K562 (cell line): ENCODE measurements around the gene SLC10A4. TPM values are rescaled to one million over a fixed set of nuclear protein-coding genes. Genes with fewer than 3 reads are reported as not detected.

Source experiments
- ATAC-seq: fragments of 200-7000 bp; cut with Tn5 transposase; 3 replicates; pipeline ENCODE4 v1.9.1; 2020; ENCODE audit warnings: moderate library complexity
- BruUV-seq: library from RNA; stranded (reverse); fragments of 400-500 nt; replicated peaks from 2 replicates; lab custom pipeline; 2021; lab: Mats Ljungman, UMichigan
- CTCF ChIA-PET: fragments of 300-600 bp; formaldehyde crosslinking; extraction: SDS; loops from one replicate; lab custom pipeline; 2021; ENCODE audit warnings: low intra/inter-chr PET ratio; lab: Yijun Ruan, JAX
- POLR2A ChIA-PET: fragments of 300-600, 350-650 bp; sonication (Branson Sonifier 250); formaldehyde crosslinking; extraction: SDS; loops from one replicate; lab custom pipeline; 2021; ENCODE audit warnings: antibody characterized with exemption, inconsistent platforms; lab: Yijun Ruan, JAX
- DNase-seq, 4 experiments: peaks; one replicate each; pipeline versions ENCODE4 v3.0.0 to v3.0.0-alpha.2; 2011 to 2018; ENCODE audit warnings: low spot score in 3 of 4, mixed read lengths in 3 of 4; ENCODE audit errors: extremely low read depth in 1 of 4
- FAIRE-seq: peaks from 2 replicates; lab custom pipeline; 2011; peaks lifted over from hg19 to GRCh38; lab: Jason Lieb, UNC
- H2AFZ ChIP-seq: 2 replicates; pipeline ENCODE4 v1.6.0; 2011; ENCODE audit warnings: low read depth, low read length, control low read depth, inconsistent platforms
- H3K27ac ChIP-seq: fragments of 200-600 bp; 3 replicates; pipeline ENCODE4 v1.8.0; 2011; ENCODE audit warnings: low read depth, mild to moderate bottlenecking, control low read depth, inconsistent platforms, low read length, moderate library complexity, mixed read lengths; ENCODE audit errors: extremely low read depth
- H3K27me3 ChIP-seq, 2 experiments: fragments of 300-600 bp in 1 of 2; 2 replicates in 1 of 2; 3 replicates in 1 of 2; pipeline versions ENCODE4 v1.6.0 to v1.8.0; 2011; ENCODE audit warnings: inconsistent platforms in 2 of 2, low read length in 2 of 2, mild to moderate bottlenecking in 1 of 2, mixed read lengths in 1 of 2, moderate library complexity in 1 of 2; ENCODE audit not compliant: control insufficient read depth in 2 of 2, insufficient read depth in 2 of 2
- H3K36me3 ChIP-seq: fragments of 300-600 bp; 3 replicates; pipeline ENCODE4 v1.8.0; 2011; ENCODE audit warnings: mild to moderate bottlenecking, low read length, inconsistent platforms; ENCODE audit not compliant: control insufficient read depth, insufficient read depth
- H3K4me1 ChIP-seq, 2 experiments: fragments of 200-600 bp in 1 of 2; replicated peaks in 1 of 2; 2 replicates in 1 of 2; 3 replicates in 1 of 2; pipeline versions ENCODE4 v1.5.1 to v1.8.0; 2011; ENCODE audit warnings: inconsistent platforms in 2 of 2, low read length in 2 of 2, mild to moderate bottlenecking in 1 of 2, mixed read lengths in 1 of 2, moderate library complexity in 1 of 2; ENCODE audit not compliant: control insufficient read depth in 2 of 2, insufficient read depth in 2 of 2
- H3K4me2 ChIP-seq: 2 replicates; pipeline ENCODE4 v1.6.1; 2011; ENCODE audit warnings: low read length, control low read depth, inconsistent platforms, mixed read lengths; ENCODE audit not compliant: insufficient read depth
- H3K4me3 ChIP-seq: fragments of 200-600 bp; sonication (generic), shearing (Covaris generic); 2 replicates; pipeline ENCODE4 v1.5.1; 2016; ENCODE audit warnings: control low read depth, inconsistent platforms
- H3K79me2 ChIP-seq: fragments of 200-600 bp; 3 replicates; pipeline ENCODE4 v1.8.0; 2011; ENCODE audit warnings: low read length, inconsistent platforms; ENCODE audit not compliant: control insufficient read depth, insufficient read depth
- H3K9ac ChIP-seq, 2 experiments: 2 replicates each; pipeline versions ENCODE4 v1.6.0 to v1.6.1; 2011; ENCODE audit warnings: low read depth in 2 of 2, low read length in 2 of 2, control low read depth in 1 of 2, inconsistent platforms in 1 of 2, mild to moderate bottlenecking in 1 of 2, mixed read lengths in 1 of 2; ENCODE audit not compliant: insufficient read depth in 1 of 2
- H3K9me1 ChIP-seq: one replicate; pipeline ENCODE4 v1.6.0; 2011; ENCODE audit warnings: inconsistent platforms, mild to moderate bottlenecking, low read length, moderate library complexity; ENCODE audit not compliant: control insufficient read depth, insufficient read depth
- H3K9me3 ChIP-seq: replicated peaks from 2 replicates; pipeline ENCODE4 v1.5.1; 2011; ENCODE audit warnings: low read depth, low read length, inconsistent platforms; ENCODE audit not compliant: control insufficient read depth, insufficient read depth
- H4K20me1 ChIP-seq: replicated peaks from 2 replicates; pipeline ENCODE4 v1.6.1; 2011; ENCODE audit warnings: low read length, inconsistent platforms, mixed read lengths; ENCODE audit not compliant: control insufficient read depth, insufficient read depth
- ZBTB33 ChIP-seq: sonication (generic); formaldehyde crosslinking; IDR thresholded peaks from 2 replicates; pipeline ENCODE4 v1.8.1; 2023; ENCODE audit warnings: mild to moderate bottlenecking, missing genetic modification reagents
- ZNF778 ChIP-seq: fragments of 450-650 bp; formaldehyde crosslinking; IDR thresholded peaks from 2 replicates; pipeline ENCODE4 v1.4.0; 2020; ENCODE audit warnings: mild to moderate bottlenecking, moderate library complexity
- WGBS: fragments of 100-300 bp; shearing (Covaris generic); methylation state at CpG from one replicate; pipeline ENCODE4 v1.1.6; 2016; ENCODE audit warnings: low coverage, mixed read lengths; ENCODE audit not compliant: insufficient coverage; ENCODE audit errors: missing lambda C conversion rate; 5-methylcytosine and 5-hydroxymethylcytosine counted together
- in situ Hi-C: fragments of 300-500 bp; cut with MboI; formaldehyde crosslinking; loops from 4 replicates; pipeline ENCODE4 v1.15.0; 2018; ENCODE audit warnings: inconsistent platforms, mixed read lengths
- intact Hi-C: fragments of 100-400 bp; cut with micrococcal nuclease; formaldehyde crosslinking; loops from 2 replicates; pipeline ENCODE4 v1.14.2; 2022
- polyA plus RNA-seq, 8 experiments: library from polyadenylated mRNA; depleted of rRNA in 4 of 8; stranded (reverse) in 5 of 8; unstranded in 3 of 8; fragments of >200 nt; fragmentation: Nextera tagmentation in 2 of 8; fragmentation: Illumina TruSeq in 1 of 8; extraction: Ambion mirVana in 2 of 8; extraction: Trizol in 1 of 8; gene quantifications; 2 replicates each; pipeline versions ENCODE4 v1.2.1 to v1.2.3, GENCODE V29; 2011 to 2014; ENCODE audit warnings: inconsistent platforms in 1 of 8, missing spikeins in 1 of 8
- total RNA-seq, 7 experiments: library from RNA; depleted of rRNA in 6 of 7; stranded (reverse); fragments of >200 nt in 6 of 7; fragmentation: Illumina TruSeq in 2 of 7; extraction: Trizol in 2 of 7; gene quantifications; 2 replicates each; pipeline versions ENCODE4 v1.2.1 to v1.2.3, GENCODE V29; 2011 to 2021; ENCODE audit warnings: low replicate concordance in 1 of 7

SLC10A4 gene
- total and polyA plus RNA-seq, 9 of the 15 experiments (the other 6 are each of a cell fraction or from before 2014, with no cell fraction given), result 2.5 to 16.9 (median 9.3) TPM

GRCh38 chr4:48490680-48491513 is 7.8 kb downstream of the SLC10A4 start:
- Histone ChIP-seq H3K9ac (no peak overlapping the region), H3K79me2 (peaks cover 20% of the 10 kb centered on the region; the same call in 2 of the 3 replicates), H3K36me3 (peaks cover 80% of the 10 kb centered on the region; the same call in 2 of the 3 replicates), H4K20me1 (no peaks in the 10 kb centered on the region), H3K4me1 (no peaks in the 10 kb centered on the region; a peak in 1 of 5 replicates), H3K9me3 (peaks cover 6% of the 10 kb centered on the region; the same call in 1 of the 2 replicates), H2AFZ (no peak overlapping the region), H3K27me3 (no peaks in the 10 kb centered on the region), H3K4me2 (no peak overlapping the region), H3K9me1 (no peaks in the 10 kb centered on the region), H3K4me3 (no peak overlapping the region), H3K27ac (no peak overlapping the region)
- intact Hi-C loops (no loop called here), in situ Hi-C loops (no loop called here)
- DNase-seq, result no peak
- ChIA-PET CTCF (no interaction called here), POLR2A (no interaction called here)
- ATAC-seq, result no peak
- 98% methylated on average over 41 of the region's 104 CpGs for WGBS
- BruUV-seq, result no TSS peak
- TF ChIP-seq ZBTB33 (CRISPR knock-in tag) (0 out of 2 replicates have a peak, but pooled peaks have one; percentile 36), ZNF778 (no peak)
- FAIRE-seq, result no peak
